ENCODE results near the gene ENPP6. TPM values are rescaled to one million over a fixed set of nuclear protein-coding genes. Genes with fewer than 3 reads are reported as not detected.

ENPP6 gene
- total and polyA plus RNA-seq, 2 donors, result 1.1 to 2.0 TPM

DNA sequence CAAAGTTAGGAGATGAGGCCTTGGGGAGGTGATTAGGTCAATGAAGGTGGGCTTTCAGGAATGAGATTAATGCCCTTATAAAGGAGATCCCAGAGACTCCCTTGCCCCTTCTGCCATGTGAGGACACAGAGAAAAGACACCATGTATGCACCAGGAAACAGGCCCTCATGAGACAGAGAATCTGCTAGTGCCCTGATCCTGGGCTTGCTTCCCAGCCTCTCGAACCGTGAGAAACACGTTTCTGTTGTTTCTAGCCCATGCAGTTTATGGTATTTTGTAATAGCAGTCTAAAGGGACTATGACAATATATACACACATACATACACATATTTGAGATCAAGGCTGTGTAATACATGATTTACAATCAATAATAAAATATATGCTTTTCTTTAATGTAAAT, 41.4 kb upstream of the ENPP6 start:
- H3K9me3 ChIP-seq (ENCODE audit: control insufficient read depth in 2 of 2, insufficient read depth in 1 of 2, low read length in 1 of 2), result no peaks in the 10 kb centered on the region
- no peak for DNase-seq (ENCODE audit: low read depth in 6 of 9, low spot score in 9 of 9)
- H3K4me3 ChIP-seq (ENCODE audit: low read length in 2 of 2), result no peak overlapping the region
- H3K27me3 ChIP-seq (ENCODE audit: control insufficient read depth in 2 of 2, insufficient read depth in 1 of 2, low read length in 1 of 2), result no peaks in the 10 kb centered on the region
- 94% methylated on average over 3 of the region's 3 CpGs for WGBS
- H3K27ac ChIP-seq (ENCODE audit: low read depth in 1 of 2, low read length in 1 of 2), result no peak overlapping the region
- no peaks in the 10 kb centered on the region for H3K4me1 ChIP-seq (ENCODE audit: control insufficient read depth in 2 of 2, insufficient read depth in 2 of 2, low read length in 2 of 2)
- no peaks in the 10 kb centered on the region for H3K36me3 ChIP-seq (ENCODE audit: control insufficient read depth in 2 of 2, insufficient read depth in 2 of 2, low read length in 1 of 2)

DNA sequence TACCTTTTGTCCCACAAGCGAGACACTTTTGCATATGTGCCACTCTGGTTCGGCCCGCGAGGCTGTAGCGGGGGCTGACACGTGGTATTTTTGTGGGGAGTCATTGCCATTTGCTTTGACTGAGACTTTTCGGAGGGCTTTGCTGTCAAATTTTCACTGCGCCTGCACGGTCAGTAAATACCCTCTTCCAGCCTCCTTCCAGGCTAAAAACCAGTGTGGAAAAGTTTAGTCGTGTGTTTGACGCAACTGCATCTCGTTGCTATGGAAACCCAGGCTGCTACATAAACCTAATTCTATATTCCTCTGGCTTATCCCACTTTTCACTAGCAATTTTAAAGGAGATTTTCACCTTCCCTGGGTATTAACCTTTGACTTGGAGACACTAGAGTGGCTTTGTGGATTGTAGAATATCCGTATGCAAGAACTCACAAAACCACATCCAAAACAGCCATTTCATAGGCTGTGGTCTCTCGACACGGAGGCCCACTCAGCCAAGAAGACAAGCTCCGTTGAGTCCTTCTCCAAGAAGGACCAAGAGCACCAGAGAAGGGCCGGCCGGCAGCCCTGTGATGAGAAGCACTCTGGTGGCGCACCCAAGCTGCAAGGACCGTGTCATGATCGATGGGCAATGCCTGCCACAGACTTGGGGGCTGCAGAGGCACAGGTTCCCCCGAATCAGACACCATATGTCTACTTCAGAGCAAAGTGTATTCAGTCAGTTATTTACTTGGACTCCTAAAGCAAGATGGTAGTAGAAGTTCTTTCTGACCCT, 38.4 kb upstream of the ENPP6 start:
- no peak overlapping the region for H3K27ac ChIP-seq (ENCODE audit: low read depth in 1 of 2, low read length in 1 of 2)
- no peak for DNase-seq (ENCODE audit: low read depth in 6 of 9, low spot score in 9 of 9)
- WGBS, result 97% methylated on average over 22 of the region's 22 CpGs
- no peaks in the 10 kb centered on the region for H3K36me3 ChIP-seq (ENCODE audit: control insufficient read depth in 2 of 2, insufficient read depth in 2 of 2, low read length in 1 of 2)
- no peaks in the 10 kb centered on the region for H3K27me3 ChIP-seq (ENCODE audit: control insufficient read depth in 2 of 2, insufficient read depth in 1 of 2, low read length in 1 of 2)
- no peak overlapping the region for H3K4me3 ChIP-seq (ENCODE audit: low read length in 2 of 2)
- H3K4me1 ChIP-seq (ENCODE audit: control insufficient read depth in 2 of 2, insufficient read depth in 2 of 2, low read length in 2 of 2), result no peaks in the 10 kb centered on the region
- peaks cover 0 to 8% of the 10 kb centered on the region in 2 donors for H3K9me3 ChIP-seq (ENCODE audit: control insufficient read depth in 2 of 2, insufficient read depth in 1 of 2, low read length in 1 of 2)

- Histone ChIP-seq H3K4me3 (ENCODE audit: low read length in 2 of 2) (no peak overlapping the region), H3K4me1 (ENCODE audit: control insufficient read depth in 2 of 2, insufficient read depth in 2 of 2, low read length in 2 of 2) (no peaks in the 10 kb centered on the region), H3K9me3 (ENCODE audit: control insufficient read depth in 2 of 2, insufficient read depth in 1 of 2, low read length in 1 of 2) (peaks cover 0 to 8% of the 10 kb centered on the region in 2 donors), H3K36me3 (ENCODE audit: control insufficient read depth in 2 of 2, insufficient read depth in 2 of 2, low read length in 1 of 2) (no peaks in the 10 kb centered on the region), H3K27me3 (ENCODE audit: control insufficient read depth in 2 of 2, insufficient read depth in 1 of 2, low read length in 1 of 2) (no peaks in the 10 kb centered on the region), H3K27ac (ENCODE audit: low read depth in 1 of 2, low read length in 1 of 2) (no peak overlapping the region)
- no peak for DNase-seq (ENCODE audit: low read depth in 6 of 9, low spot score in 9 of 9)
- 85% methylated on average over 4 of the region's 4 CpGs for WGBS
These were observed 37.7 kb upstream of the ENPP6 start for GRCh38 chr4:184255361-184255760.

- Histone ChIP-seq H3K27me3 (ENCODE audit: control insufficient read depth in 2 of 2, insufficient read depth in 1 of 2, low read length in 1 of 2) (no peaks in the 10 kb centered on the region), H3K27ac (ENCODE audit: low read depth in 1 of 2, low read length in 1 of 2) (no peak overlapping the region), H3K9me3 (ENCODE audit: control insufficient read depth in 2 of 2, insufficient read depth in 1 of 2, low read length in 1 of 2) (peaks cover 0 to 8% of the 10 kb centered on the region in 2 donors), H3K4me3 (ENCODE audit: low read length in 2 of 2) (no peak overlapping the region), H3K4me1 (ENCODE audit: control insufficient read depth in 2 of 2, insufficient read depth in 2 of 2, low read length in 2 of 2) (no peaks in the 10 kb centered on the region), H3K36me3 (ENCODE audit: control insufficient read depth in 2 of 2, insufficient read depth in 2 of 2, low read length in 1 of 2) (no peaks in the 10 kb centered on the region)
- no peak for DNase-seq (ENCODE audit: low read depth in 6 of 9, low spot score in 9 of 9)
- WGBS, result over 99% methylated on average over 24 of the region's 24 CpGs
These were observed 35.4 kb upstream of the ENPP6 start for GRCh38 chr4:184253072-184253420.

- WGBS, result 93% methylated on average over 21 of the region's 21 CpGs
- no peak for DNase-seq (ENCODE audit: low read depth in 6 of 9, low spot score in 9 of 9)
- no peak overlapping the region for H3K27ac ChIP-seq (ENCODE audit: low read depth in 1 of 2, low read length in 1 of 2)
These were observed 34.7 kb upstream of the ENPP6 start for GRCh38 chr4:184252136-184253071.

DNA sequence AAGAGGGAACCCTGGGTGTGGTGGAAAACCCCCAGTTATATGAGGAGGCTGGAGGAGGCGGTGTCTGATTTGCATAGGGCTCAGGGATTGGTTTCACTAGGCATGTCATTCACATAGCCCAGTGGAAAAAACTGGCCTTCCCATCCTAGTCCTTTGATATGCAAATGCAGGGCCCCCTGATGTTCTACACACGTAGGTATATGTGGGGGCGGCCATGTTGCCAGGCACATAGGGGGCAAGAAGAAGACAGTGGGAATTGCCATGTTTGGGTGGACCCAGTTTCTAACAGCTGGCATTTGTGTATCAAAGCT, 34.0 kb upstream of the ENPP6 start:
- no peak for DNase-seq (ENCODE audit: low read depth in 6 of 9, low spot score in 9 of 9)
- Histone ChIP-seq H3K36me3 (ENCODE audit: control insufficient read depth in 2 of 2, insufficient read depth in 2 of 2, low read length in 1 of 2) (no peaks in the 10 kb centered on the region), H3K27ac (ENCODE audit: low read depth in 1 of 2, low read length in 1 of 2) (no peak overlapping the region), H3K27me3 (ENCODE audit: control insufficient read depth in 2 of 2, insufficient read depth in 1 of 2, low read length in 1 of 2) (no peaks in the 10 kb centered on the region), H3K4me3 (ENCODE audit: low read length in 2 of 2) (no peak overlapping the region), H3K4me1 (ENCODE audit: control insufficient read depth in 2 of 2, insufficient read depth in 2 of 2, low read length in 2 of 2) (no peaks in the 10 kb centered on the region), H3K9me3 (ENCODE audit: control insufficient read depth in 2 of 2, insufficient read depth in 1 of 2, low read length in 1 of 2) (peaks cover 0 to 8% of the 10 kb centered on the region in 2 donors)
- WGBS, result 87% methylated on average over 3 of the region's 3 CpGs

More at GRCh38 chr4:184252136-184253071, 34.7 kb upstream of the ENPP6 start:
- Histone ChIP-seq H3K4me1 (ENCODE audit: control insufficient read depth in 2 of 2, insufficient read depth in 2 of 2, low read length in 2 of 2) (no peaks in the 10 kb centered on the region), H3K36me3 (ENCODE audit: control insufficient read depth in 2 of 2, insufficient read depth in 2 of 2, low read length in 1 of 2) (no peaks in the 10 kb centered on the region), H3K4me3 (ENCODE audit: low read length in 2 of 2) (no peak overlapping the region), H3K27me3 (ENCODE audit: control insufficient read depth in 2 of 2, insufficient read depth in 1 of 2, low read length in 1 of 2) (no peaks in the 10 kb centered on the region), H3K9me3 (ENCODE audit: control insufficient read depth in 2 of 2, insufficient read depth in 1 of 2, low read length in 1 of 2) (peaks cover 0 to 8% of the 10 kb centered on the region in 2 donors)

GRCh38 chr4:184250795-184251669, 33.4 kb upstream of the ENPP6 start:
- Histone ChIP-seq H3K27me3 (ENCODE audit: control insufficient read depth in 2 of 2, insufficient read depth in 1 of 2, low read length in 1 of 2) (no peaks in the 10 kb centered on the region), H3K36me3 (ENCODE audit: control insufficient read depth in 2 of 2, insufficient read depth in 2 of 2, low read length in 1 of 2) (no peaks in the 10 kb centered on the region), H3K9me3 (ENCODE audit: control insufficient read depth in 2 of 2, insufficient read depth in 1 of 2, low read length in 1 of 2) (peaks cover 0 to 8% of the 10 kb centered on the region in 2 donors), H3K4me1 (ENCODE audit: control insufficient read depth in 2 of 2, insufficient read depth in 2 of 2, low read length in 2 of 2) (no peaks in the 10 kb centered on the region), H3K27ac (ENCODE audit: low read depth in 1 of 2, low read length in 1 of 2) (no peak overlapping the region), H3K4me3 (ENCODE audit: low read length in 2 of 2) (no peak overlapping the region)
- peak in 5 of 9 donors; percentile 36 to 78 (median 48) for DNase-seq (ENCODE audit: low read depth in 6 of 9, low spot score in 9 of 9)
- WGBS, result 79% methylated on average over 23 of the region's 23 CpGs

DNA sequence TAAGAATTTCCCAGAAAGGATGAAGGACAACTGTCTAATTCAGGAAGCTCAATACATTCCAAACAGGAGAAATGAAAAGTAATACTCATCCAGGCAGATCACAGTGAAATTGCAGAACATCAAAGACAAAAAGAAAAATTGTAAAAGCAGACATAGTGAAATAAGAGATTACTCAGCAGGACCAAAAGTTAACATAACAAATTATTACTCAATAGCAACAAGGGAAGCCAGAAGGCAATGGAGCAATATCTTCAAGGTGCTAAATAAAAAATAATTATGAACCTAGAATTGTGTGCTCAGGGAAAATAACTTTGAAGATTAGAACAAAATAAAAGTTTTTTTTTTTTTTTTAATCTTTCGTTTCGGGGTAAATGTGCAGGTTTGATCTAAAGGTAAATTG, 30.5 kb upstream of the ENPP6 start:
- no peak overlapping the region for H3K27ac ChIP-seq (ENCODE audit: low read depth in 1 of 2, low read length in 1 of 2)

More for the DNA sequence above, 30.5 kb upstream of the ENPP6 start:
- Histone ChIP-seq H3K4me3 (ENCODE audit: low read length in 2 of 2) (no peak overlapping the region), H3K9me3 (ENCODE audit: control insufficient read depth in 2 of 2, insufficient read depth in 1 of 2, low read length in 1 of 2) (peaks cover 0 to 8% of the 10 kb centered on the region in 2 donors), H3K27me3 (ENCODE audit: control insufficient read depth in 2 of 2, insufficient read depth in 1 of 2, low read length in 1 of 2) (no peaks in the 10 kb centered on the region), H3K36me3 (ENCODE audit: control insufficient read depth in 2 of 2, insufficient read depth in 2 of 2, low read length in 1 of 2) (no peaks in the 10 kb centered on the region), H3K4me1 (ENCODE audit: control insufficient read depth in 2 of 2, insufficient read depth in 2 of 2, low read length in 2 of 2) (no peaks in the 10 kb centered on the region)
- 95% methylated on average over 2 of the region's 2 CpGs for WGBS
- DNase-seq (ENCODE audit: low read depth in 6 of 9, low spot score in 9 of 9), result no peak
